ENCODE data around the gene RNF32. TPM values are rescaled to one million over a fixed set of nuclear protein-coding genes. Genes with fewer than 3 reads are reported as not detected.
"Not testable (repeated sequence)": the region's sequence is repeated elsewhere in the genome, so short reads cannot be mapped to it uniquely, and the experiment has no call there.

RNF32 gene
- total RNA-seq, 1 donor = 0.43 TPM

GRCh38 chr7:156635529-156636385 lies 4.8 kb upstream of the RNF32 start:
- DNase-seq (ENCODE audit: low read depth) = no peak
- TF ChIP-seq CTCF (IDR thresholded peaks at IDR 0.05; ENCODE audit: insufficient read depth, low read depth, low read length) = no peak
- H3K4me3 ChIP-seq (ENCODE audit: low read depth, low read length) = no peak overlapping the region

GRCh38 chr7:156637093-156637492 lies 3.5 kb upstream of the RNF32 start:
- not testable (repeated sequence) for H3K4me3 ChIP-seq (ENCODE audit: low read depth, low read length); DNase-seq (ENCODE audit: low read depth)

- no peak for DNase-seq (ENCODE audit: low read depth)
- TF ChIP-seq CTCF (IDR thresholded peaks at IDR 0.05; ENCODE audit: insufficient read depth, low read depth, low read length) = no peak
- H3K4me3 ChIP-seq (ENCODE audit: low read depth, low read length) = no peak overlapping the region
Measured at GRCh38 chr7:156638443-156639077, 2.0 kb upstream of the RNF32 start.

GRCh38 chr7:156639426-156640256 lies 933 bp upstream of the RNF32 start:
- DNase-seq (ENCODE audit: low read depth) = no peak
- H3K4me3 ChIP-seq (ENCODE audit: low read depth, low read length) = peak overlapping the region; percentile 84
- TF ChIP-seq CTCF (IDR thresholded peaks at IDR 0.05; ENCODE audit: insufficient read depth, low read depth, low read length) = no peak

GRCh38 chr7:156640949-156641485 lies 443 bp downstream of the RNF32 start:
- no peak for TF ChIP-seq CTCF (IDR thresholded peaks at IDR 0.05; ENCODE audit: insufficient read depth, low read depth, low read length)
- peak; percentile 38 for DNase-seq (ENCODE audit: low read depth)
- H3K4me3 ChIP-seq (ENCODE audit: low read depth, low read length) = peak overlapping the region; percentile 84

- no peak for DNase-seq (ENCODE audit: low read depth)
- TF ChIP-seq CTCF (IDR thresholded peaks at IDR 0.05; ENCODE audit: insufficient read depth, low read depth, low read length) = no peak
- H3K4me3 ChIP-seq (ENCODE audit: low read depth, low read length) = no peak overlapping the region
Measured at GRCh38 chr7:156642306-156643045, 1.9 kb downstream of the RNF32 start.

GRCh38 chr7:156647330-156647729 lies 6.8 kb downstream of the RNF32 start:
- H3K4me3 ChIP-seq (ENCODE audit: low read depth, low read length); DNase-seq (ENCODE audit: low read depth): not testable (repeated sequence)

Data from fibroblast of villous mesenchyme (primary cell).